Measurements from ENCODE around the gene C19orf81. TPM values are rescaled to one million over a fixed set of nuclear protein-coding genes. Genes with fewer than 3 reads are reported as not detected.

C19orf81 gene
- total RNA-seq, 1 experiment from 2014 or later, result 0.41 TPM

- intact Hi-C loops (cut with micrococcal nuclease; ENCODE audit: unreplicated experiment), result no loop called here
- DNase-seq, result no peak
- Histone ChIP-seq H3K4me3 (ENCODE audit: low read depth, low read length) (no peak overlapping the region), H3K27me3 (replicated peaks; ENCODE audit: control insufficient read depth, insufficient read depth, low read length) (no peaks in the 10 kb centered on the region), H3K36me3 (ENCODE audit: control insufficient read depth, insufficient read depth, low read length) (no peaks in the 10 kb centered on the region), H3K4me1 (no peaks in the 10 kb centered on the region), H3K9me3 (peaks cover 9% of the 10 kb centered on the region)
- Mint-ChIP-seq H3K4me3 (ENCODE audit: unreplicated experiment) (no peak overlapping the region), H3K27ac (ENCODE audit: unreplicated experiment) (no peak overlapping the region), H3K27me3 (ENCODE audit: insufficient read depth, unreplicated experiment) (no peaks in the 10 kb centered on the region), H3K36me3 (ENCODE audit: insufficient read depth, unreplicated experiment) (no peaks in the 10 kb centered on the region), H3K9me3 (ENCODE audit: unreplicated experiment) (peaks cover 26% of the 10 kb centered on the region), H3K4me1 (ENCODE audit: low read depth, unreplicated experiment) (peaks cover 7% of the 10 kb centered on the region)
- no TSS peak for BruUV-seq (replicated peaks)
- POLR2A ChIA-PET, result no interaction called here
- CTCF ChIA-PET, result interaction anchor here (0.6 kb wide), 1 partner anchor 107 kb away, joined by 4 read pairs; no protein-coding TSS in a partner anchor
- TF ChIP-seq CTCF (IDR thresholded peaks at IDR 0.05; ENCODE audit: insufficient read depth in 1 of 2, low read depth in 1 of 2, low read length in 1 of 2, severe bottlenecking in 1 of 2, unreplicated experiment in 1 of 2), result no peak
Measured at GRCh38 chr19:50662651-50663481, 13.6 kb downstream of the C19orf81 start.

DNA sequence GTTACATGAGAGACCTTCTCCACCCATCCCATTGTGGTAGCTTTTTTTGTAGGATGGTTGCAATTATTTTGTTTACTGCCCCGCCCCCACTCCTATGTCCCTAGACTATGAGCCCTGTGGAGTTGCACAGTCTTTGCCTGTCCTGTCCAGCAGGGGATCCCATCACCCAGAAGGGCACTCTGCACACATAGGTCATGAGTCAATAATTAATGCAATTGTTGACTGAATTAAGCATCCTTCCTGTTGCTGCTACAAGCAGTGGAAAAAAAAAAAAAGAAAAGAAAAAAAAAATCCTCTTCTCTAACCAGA is 14.2 kb downstream of the C19orf81 start:
- Mint-ChIP-seq H3K27me3 (ENCODE audit: insufficient read depth, unreplicated experiment) (no peaks in the 10 kb centered on the region), H3K4me1 (ENCODE audit: low read depth, unreplicated experiment) (peaks cover under 1% of the 10 kb centered on the region), H3K9me3 (ENCODE audit: unreplicated experiment) (peaks cover 20% of the 10 kb centered on the region), H3K4me3 (ENCODE audit: unreplicated experiment) (no peak overlapping the region), H3K27ac (ENCODE audit: unreplicated experiment) (no peak overlapping the region), H3K36me3 (ENCODE audit: insufficient read depth, unreplicated experiment) (no peaks in the 10 kb centered on the region)
- H3K36me3 ChIP-seq (ENCODE audit: control insufficient read depth, insufficient read depth, low read length), result no peaks in the 10 kb centered on the region
- H3K27me3 ChIP-seq (replicated peaks; ENCODE audit: control insufficient read depth, insufficient read depth, low read length), result no peaks in the 10 kb centered on the region
- intact Hi-C loops (cut with micrococcal nuclease; ENCODE audit: unreplicated experiment), result no loop called here
- H3K9me3 ChIP-seq, result peaks cover 9% of the 10 kb centered on the region
- ChIA-PET POLR2A (no interaction called here), CTCF (interaction anchor here (0.6 kb wide), 1 partner anchor 107 kb away, joined by 4 read pairs; no protein-coding TSS in a partner anchor)
- no peak overlapping the region for H3K4me3 ChIP-seq (ENCODE audit: low read depth, low read length)
- TF ChIP-seq CTCF (IDR thresholded peaks at IDR 0.05; ENCODE audit: insufficient read depth in 1 of 2, low read depth in 1 of 2, low read length in 1 of 2, severe bottlenecking in 1 of 2, unreplicated experiment in 1 of 2), result no peak
- BruUV-seq (replicated peaks), result no TSS peak
- H3K4me1 ChIP-seq, result no peaks in the 10 kb centered on the region
- DNase-seq, result no peak

GRCh38 chr19:50664204-50664603 is 15.0 kb downstream of the C19orf81 start:
- CTCF ChIA-PET, result interaction anchor here (0.6 kb wide), 1 partner anchor 126 kb away, joined by 4 read pairs; no protein-coding TSS in a partner anchor
- no peak for TF ChIP-seq CTCF (IDR thresholded peaks at IDR 0.05; ENCODE audit: insufficient read depth in 1 of 2, low read depth in 1 of 2, low read length in 1 of 2, severe bottlenecking in 1 of 2, unreplicated experiment in 1 of 2)
- no peaks in the 10 kb centered on the region for H3K27me3 Mint-ChIP-seq (ENCODE audit: insufficient read depth, unreplicated experiment)
- Histone ChIP-seq H3K9me3 (peaks cover 9% of the 10 kb centered on the region), H3K27me3 (replicated peaks; ENCODE audit: control insufficient read depth, insufficient read depth, low read length) (no peaks in the 10 kb centered on the region), H3K4me1 (no peaks in the 10 kb centered on the region), H3K36me3 (ENCODE audit: control insufficient read depth, insufficient read depth, low read length) (no peaks in the 10 kb centered on the region), H3K4me3 (ENCODE audit: low read depth, low read length) (no peak overlapping the region)
- no peak for DNase-seq
- no peaks in the 10 kb centered on the region for H3K36me3 Mint-ChIP-seq (ENCODE audit: insufficient read depth, unreplicated experiment)
- no TSS peak for BruUV-seq (replicated peaks)
- no peak overlapping the region for H3K27ac Mint-ChIP-seq (ENCODE audit: unreplicated experiment)
- POLR2A ChIA-PET, result no interaction called here
- no peaks in the 10 kb centered on the region for H3K4me1 Mint-ChIP-seq (ENCODE audit: low read depth, unreplicated experiment)
- H3K4me3 Mint-ChIP-seq (ENCODE audit: unreplicated experiment), result no peak overlapping the region
- intact Hi-C loops (cut with micrococcal nuclease; ENCODE audit: unreplicated experiment), result no loop called here
- H3K9me3 Mint-ChIP-seq (ENCODE audit: unreplicated experiment), result peaks cover 17% of the 10 kb centered on the region

All from Caco-2 (cell line).